GM12801 (cell line): ENCODE data around the gene PTPRO.

Source experiments
- TF ChIP-seq, protein P1 (sequence below): IDR thresholded peaks from one replicate; pipeline ENCODE4 v1.5.1; 2011; ENCODE audit warnings: control low read depth; ENCODE audit not compliant: insufficient read length; ENCODE audit errors: extremely low read depth

Gene PTPRO

DNA sequence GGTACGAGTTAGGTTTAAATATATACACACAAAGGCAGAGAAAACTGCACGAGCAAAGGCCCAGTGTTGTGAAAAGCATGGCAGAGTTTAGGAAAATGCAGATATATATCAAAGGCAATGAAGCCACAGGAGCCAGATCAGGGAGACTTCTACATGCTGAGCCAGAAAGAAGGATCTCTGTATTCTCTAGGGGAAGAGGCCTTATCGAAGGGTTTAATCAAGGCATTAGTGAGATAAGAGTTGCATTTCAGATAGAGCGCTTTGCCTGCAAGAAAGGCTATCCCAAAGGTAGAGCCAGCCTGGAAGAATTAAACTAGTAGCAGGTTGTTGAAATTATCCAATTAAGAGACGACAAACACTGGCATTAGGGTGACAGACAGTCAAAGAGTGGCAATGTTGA is 7.6 kb downstream of the PTPRO start:
- TF ChIP-seq, protein P1, sequence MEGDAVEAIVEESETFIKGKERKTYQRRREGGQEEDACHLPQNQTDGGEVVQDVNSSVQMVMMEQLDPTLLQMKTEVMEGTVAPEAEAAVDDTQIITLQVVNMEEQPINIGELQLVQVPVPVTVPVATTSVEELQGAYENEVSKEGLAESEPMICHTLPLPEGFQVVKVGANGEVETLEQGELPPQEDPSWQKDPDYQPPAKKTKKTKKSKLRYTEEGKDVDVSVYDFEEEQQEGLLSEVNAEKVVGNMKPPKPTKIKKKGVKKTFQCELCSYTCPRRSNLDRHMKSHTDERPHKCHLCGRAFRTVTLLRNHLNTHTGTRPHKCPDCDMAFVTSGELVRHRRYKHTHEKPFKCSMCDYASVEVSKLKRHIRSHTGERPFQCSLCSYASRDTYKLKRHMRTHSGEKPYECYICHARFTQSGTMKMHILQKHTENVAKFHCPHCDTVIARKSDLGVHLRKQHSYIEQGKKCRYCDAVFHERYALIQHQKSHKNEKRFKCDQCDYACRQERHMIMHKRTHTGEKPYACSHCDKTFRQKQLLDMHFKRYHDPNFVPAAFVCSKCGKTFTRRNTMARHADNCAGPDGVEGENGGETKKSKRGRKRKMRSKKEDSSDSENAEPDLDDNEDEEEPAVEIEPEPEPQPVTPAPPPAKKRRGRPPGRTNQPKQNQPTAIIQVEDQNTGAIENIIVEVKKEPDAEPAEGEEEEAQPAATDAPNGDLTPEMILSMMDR, result no peak

DNA sequence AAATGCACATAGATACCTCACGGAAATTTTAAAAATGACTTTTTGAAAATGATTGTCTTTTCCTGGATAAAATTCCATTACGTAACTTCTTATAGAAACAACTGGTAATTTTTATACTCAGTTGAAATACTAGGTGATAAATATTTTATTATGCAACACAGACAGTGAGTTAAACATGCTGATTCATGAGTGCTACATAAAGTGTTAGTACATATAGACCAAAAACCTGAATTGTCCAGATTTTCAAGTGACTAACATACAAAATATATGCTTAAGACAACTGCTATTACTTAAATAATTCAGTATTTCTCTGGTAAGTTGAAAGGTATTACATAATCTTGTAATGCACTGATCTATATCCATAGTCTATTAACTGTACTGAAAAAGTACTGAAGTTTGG is 11.9 kb downstream of the PTPRO start:
- TF ChIP-seq, protein P1, result no peak

DNA sequence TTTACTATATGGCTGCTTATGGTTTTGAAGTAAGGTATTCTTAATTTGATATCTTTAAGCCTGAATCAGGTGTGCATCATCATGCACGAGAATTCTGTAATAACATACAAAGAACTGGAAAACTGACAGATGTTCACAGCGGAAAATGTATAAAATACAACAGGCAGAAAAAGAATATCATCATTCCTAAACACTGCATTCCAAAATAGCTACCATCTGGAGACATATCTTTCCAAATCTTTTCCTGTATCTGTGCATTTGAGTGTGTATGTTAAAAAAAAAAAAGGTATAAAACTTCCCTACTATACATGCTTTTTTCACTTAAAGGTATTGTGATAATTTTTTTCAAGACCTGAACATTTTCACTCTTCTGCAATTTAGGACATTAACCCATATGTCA is 13.7 kb downstream of the PTPRO start:
- TF ChIP-seq, protein P1, result no peak

DNA sequence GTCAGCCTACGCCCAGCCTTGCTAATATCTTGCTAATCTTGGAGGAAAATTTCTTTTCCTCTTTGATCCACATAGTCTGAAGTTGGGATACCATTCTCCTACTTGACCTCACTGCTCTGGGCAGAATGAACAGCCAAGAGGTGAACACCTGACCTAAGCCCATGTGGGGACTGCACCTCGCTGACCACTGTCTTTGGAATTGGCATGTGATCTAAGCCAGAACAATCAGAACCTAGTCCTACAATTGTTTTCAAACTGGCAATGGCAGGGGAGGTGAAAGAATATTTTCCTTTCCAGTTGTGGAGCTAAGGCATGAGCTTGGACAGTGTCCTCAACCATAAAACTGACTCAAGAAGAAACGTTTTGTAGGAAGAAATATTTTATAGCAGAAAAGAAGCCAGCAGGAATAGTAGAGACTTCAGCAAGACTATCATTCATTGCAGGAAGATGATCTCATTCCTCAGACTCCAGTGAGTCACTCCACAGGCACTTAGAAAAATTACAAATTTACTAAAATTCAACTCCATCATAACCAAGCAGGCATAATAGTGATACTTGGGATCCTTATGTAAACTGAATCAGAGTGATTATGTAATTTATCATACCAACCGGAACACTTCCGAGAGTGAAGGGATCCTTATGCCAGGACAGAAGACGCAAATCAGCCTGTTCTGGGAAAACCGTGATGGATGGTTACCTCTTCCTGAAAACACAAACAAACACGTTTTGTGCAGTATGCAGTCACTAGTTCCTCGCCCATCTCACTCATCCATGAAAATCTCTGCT is 14.7 kb downstream of the PTPRO start:
- TF ChIP-seq, protein P1, result no peak

DNA sequence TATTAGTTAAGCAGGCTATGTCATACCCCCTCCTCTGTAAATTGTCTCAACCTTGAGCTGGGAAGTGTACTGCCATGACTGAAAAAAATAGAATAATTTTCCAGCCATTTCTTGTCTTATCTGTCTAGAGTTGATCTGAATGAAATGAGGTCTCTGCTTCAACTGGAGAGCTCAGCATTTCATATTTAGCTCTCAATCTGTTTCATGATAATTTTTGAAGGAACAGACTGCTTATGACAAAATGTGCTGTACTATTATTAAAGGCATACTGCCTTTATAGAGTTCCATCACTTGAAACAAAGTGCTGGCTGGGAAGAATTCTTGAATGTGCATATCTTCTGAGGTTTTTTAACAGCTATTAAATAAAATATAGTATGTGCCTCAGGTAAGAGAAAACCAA is 19.1 kb downstream of the PTPRO start:
- TF ChIP-seq, protein P1, result no peak

DNA sequence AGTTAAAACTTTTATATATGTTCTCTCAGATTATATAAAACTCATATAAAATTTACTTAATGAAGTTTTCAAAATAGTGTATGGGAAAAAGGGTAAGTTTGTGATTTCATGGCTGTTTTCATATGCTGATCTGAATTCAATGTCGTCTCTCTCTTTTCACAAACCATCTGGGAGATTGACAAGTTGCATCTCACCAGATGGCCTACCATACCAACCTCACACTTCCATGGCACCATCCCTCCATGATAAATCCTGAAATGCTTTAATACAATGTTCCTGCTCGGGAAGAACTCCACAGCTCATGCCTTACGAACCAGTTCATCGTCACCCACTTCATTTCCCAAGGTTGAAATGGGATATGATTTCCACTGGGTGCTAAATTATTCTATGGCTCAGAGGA is 22.3 kb downstream of the PTPRO start:
- TF ChIP-seq, protein P1, result no peak

DNA sequence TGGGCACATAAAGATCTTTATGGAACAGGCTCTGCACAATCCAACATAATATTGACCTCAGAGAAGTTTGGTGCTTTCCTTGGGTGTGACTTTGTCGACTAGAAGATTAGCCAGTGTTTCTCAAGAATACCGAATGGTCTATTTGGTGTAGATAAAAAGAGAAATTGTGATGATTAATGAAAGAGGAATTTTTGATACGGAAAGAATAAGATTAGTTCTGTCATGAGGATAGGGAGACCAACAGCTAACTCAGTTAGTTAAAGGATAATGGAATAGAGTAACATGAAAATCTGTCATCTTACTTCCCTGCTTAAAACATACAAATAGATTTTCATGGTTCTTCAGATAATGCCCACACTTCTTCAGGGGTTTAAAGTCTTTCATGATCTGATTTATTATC is 24.2 kb downstream of the PTPRO start:
- TF ChIP-seq, protein P1, result no peak
